HG03060 (cell line): ENCODE data around the gene NOC2L.

ENCODE experiments used
- ATAC-seq: cut with Tn5 transposase; IDR thresholded peaks from one replicate; pipeline ENCODE4 v1.9.1; 2021; ENCODE audit warnings: low read depth, moderate number of reproducible peaks; ENCODE audit not compliant: unreplicated experiment

NOC2L gene

DNA sequence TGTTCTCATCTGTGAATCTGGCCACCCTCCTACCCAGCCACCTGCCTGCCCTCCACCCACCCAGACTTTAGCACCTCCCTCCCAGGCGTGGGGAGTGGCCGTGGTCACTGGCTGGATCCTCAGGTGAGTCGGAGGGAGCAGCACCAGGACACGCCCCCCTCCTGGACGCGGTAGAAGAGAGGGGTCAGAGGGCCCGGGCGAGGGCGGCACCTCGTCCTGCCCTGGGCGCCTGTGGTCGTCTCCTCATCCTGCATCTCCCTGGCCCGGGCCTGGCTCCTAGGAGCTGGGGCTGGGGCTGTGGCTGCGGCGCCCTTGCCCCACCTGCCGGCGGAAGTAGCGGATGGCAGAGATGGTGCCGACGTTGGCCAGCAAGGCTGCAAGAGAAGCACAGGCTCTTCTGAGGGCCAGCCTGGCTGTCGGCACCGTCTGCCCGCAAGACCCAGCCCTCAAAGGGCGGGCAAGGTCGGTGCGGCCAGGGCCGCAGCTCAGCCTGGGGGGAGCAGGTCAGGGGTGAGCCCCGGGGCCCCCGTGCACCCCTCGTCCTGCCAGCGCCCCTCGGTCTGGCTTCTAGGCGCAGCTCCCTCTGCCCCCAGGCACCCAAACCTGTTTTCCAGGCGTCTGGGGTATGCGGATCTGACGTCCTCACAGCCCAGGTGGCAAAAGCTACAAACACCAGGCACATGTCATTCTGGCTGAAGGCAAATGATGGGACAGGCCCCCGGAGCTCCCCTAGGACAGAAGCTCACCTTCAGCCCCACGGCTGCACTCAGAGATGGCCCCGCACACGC lies 17.0 kb upstream of the NOC2L start:
- no peak for ATAC-seq

DNA sequence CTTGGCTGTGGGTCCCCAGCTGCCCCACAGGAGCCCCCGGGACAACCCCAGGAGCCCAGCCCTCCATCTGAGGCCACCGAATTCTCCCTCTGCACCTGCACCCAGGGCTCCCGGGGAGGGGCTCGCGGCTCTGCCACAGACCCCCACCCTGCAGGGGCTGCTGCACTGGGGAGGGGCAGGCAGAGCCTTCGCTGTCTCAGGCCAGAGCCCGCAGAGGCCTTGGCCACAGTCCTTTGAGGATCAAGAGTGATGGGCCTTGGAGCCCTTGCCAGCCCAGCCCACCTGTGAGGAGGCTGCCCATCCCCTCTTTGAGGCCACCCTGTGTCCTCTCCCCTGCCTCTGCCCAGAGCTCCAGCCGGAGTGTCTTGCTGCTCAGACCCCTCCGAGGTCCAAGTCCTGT lies 16.3 kb upstream of the NOC2L start:
- ATAC-seq = no peak

- no peak for ATAC-seq
Observed at GRCh38 chr1:974687-975328, 15.8 kb upstream of the NOC2L start.

DNA sequence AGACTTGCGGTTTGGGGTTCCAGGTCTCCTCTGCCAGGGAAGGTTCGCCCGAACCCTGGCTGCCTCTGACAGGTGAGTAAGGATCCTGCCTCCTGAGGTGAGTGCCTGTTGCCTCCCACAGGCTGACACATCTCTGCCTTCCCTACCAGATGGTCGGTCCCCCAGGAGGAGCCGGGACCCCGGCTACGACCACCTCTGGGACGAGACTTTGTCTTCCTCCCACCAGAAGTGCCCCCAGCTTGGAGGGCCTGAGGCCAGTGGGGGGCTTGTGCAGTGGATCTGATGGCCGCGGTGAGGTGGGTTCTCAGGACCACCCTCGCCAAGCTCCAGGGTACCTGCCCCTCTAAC lies 15.2 kb upstream of the NOC2L start:
- no peak for ATAC-seq

- ATAC-seq = no peak
Observed at GRCh38 chr1:973459-974292, 14.6 kb upstream of the NOC2L start.

DNA sequence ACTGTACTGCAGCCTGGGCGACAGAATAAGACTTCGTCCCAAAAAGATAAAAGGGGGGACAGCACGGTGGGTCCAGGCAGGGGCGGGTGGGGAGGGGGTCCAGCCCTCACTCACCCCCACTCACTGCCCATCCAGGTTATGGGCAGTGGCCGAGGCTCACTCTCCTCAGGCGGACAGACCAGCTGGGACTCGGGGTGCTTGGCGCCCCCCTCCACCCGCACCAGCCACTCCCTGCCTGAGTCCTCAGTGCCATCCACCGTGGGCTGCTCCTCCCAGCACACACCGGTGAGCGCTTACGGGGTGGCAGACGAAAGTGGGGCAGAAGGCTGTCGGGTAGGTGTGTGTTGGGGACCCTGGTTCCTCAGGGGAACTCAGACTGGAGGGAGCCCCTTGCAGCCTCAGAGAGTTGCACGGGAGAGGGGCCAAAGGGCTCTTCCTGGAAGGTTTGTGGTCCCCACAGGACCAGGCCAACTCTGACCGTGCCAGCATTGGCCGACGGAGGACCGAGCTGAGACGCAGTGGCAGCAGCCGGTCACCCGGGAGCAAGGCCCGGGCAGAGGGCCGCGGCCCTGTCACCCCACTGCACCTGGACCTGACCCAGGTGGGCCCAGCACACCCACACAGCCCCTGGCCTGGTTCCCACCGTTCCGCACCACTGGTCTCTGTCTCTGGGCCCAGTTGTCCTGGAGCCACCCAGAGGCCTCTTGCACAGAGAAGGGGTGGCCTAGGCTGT lies 13.8 kb upstream of the NOC2L start:
- ATAC-seq = no peak

GRCh38 chr1:971751-972506 lies 12.9 kb upstream of the NOC2L start:
- no peak for ATAC-seq

GRCh38 chr1:970973-971730 lies 12.1 kb upstream of the NOC2L start:
- no peak for ATAC-seq

DNA sequence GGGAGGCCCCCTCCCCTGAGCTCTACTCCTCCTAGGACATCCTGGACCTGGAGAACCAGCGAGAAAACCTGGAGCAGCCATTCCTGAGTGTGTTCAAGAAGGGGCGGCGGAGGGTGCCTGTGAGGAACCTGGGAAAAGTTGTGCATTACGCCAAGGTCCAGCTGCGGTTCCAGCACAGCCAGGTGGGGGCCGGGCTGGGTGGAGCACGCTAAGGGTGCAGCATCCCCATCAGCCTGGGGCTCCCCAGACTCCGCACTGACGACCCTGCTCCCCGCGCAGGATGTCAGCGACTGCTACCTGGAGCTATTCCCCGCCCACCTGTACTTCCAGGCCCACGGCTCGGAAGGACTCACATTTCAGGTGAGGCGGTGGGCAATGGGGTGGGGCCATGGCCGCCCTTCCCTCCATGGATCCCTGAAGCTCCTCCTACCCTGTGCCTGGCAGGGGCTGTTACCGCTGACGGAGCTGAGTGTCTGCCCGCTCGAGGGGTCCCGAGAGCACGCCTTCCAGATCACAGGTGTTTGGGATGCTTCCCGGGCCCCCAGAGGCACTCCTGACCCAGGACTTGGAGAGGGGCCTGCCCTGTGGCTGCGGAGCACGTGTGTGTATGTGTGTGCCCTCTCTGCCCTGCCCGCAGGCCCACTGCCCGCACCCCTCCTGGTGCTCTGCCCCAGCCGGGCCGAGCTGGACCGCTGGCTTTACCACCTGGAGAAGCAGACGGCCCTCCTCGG lies 11.4 kb upstream of the NOC2L start:
- ATAC-seq = no peak

DNA sequence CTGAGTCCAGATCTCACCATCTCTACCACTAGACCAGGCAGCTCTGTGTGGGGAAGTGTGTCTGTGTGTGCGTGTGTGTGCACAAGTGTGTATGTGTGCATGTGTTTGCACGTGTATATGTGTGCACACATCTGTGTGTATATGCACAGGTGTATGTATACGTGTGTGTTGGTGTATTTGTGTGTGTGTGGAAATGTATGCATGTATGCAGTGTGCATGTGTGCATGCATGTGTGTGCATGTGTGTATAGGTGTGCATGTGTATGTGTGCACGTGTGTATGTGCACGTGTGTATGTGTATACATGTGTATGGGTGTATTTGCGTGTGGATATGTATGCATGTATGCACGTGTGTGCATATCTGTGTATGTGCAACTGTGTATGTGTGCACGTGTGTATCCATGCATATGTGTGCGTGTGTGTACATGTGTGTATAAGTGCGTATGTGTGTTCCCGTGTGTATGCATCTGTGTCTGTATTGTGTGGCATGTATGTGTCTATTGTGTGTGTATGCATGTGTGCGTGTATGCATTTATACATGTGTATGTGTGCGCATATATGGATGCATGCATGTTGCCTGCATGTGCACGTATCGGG lies 10.3 kb upstream of the NOC2L start:
- ATAC-seq = no peak

- no peak for ATAC-seq
Observed at GRCh38 chr1:967466-968343, 8.6 kb upstream of the NOC2L start.

GRCh38 chr1:966704-967300 lies 7.7 kb upstream of the NOC2L start:
- no peak for ATAC-seq

- no peak for ATAC-seq
Observed at GRCh38 chr1:966135-966703, 7.2 kb upstream of the NOC2L start, which contains the start of gene PLEKHN1. PLEKHN1 (plus strand) TSS chr1:966482; CDS start chr1:966532, 50 bp downstream.

GRCh38 chr1:965526-966134 lies 6.6 kb upstream of the NOC2L start:
- ATAC-seq = no peak

DNA sequence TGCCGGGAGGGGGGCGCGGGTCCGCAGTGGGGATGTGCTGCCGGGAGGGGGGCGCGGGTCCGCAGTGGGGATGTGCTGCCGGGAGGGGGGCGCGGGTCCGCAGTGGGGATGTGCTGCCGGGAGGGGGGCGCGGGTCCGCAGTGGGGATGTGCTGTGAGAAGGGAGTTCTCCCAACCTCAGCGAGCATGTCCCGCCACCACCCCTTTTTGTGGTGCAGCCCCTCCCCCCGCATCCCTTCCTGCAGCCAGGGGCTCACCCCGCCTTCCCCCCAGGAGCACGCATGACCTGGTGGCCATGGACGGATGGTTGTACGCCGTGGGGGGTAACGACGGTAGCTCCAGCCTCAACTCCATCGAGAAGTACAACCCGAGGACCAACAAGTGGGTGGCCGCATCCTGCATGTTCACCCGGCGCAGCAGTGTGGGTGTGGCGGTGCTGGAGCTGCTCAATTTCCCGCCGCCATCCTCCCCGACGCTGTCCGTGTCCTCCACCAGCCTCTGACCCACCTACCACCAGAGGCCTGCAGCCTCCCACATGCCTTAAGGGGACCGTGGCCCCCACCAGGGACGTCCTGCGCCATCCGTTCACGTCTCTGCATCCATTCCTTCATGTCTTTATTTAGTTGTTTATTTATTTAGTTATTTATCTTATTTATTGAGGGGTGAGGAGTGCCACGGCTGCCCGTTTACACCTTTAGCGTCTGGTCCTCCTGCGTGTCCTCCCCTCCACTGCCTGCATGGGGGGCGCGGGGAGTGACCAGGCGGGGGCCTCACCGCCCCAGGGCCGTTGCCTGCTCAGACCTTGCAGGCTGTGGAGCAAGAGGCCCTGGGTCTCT lies 5.9 kb upstream of the NOC2L start:
- no peak for ATAC-seq
